DND-41 (cell line): ENCODE results near the gene HHIP.

ENCODE experiments used
- ATAC-seq: fragments of 200-7000 bp; cut with Tn5 transposase; 3 replicates; pipeline ENCODE4 v1.9.1; 2021; ENCODE audit warnings: low read depth; ENCODE audit not compliant: insufficient read depth
- DNase-seq: peaks from one replicate; pipeline ENCODE4 v3.0.0-alpha.2; 2020
- H2AFZ ChIP-seq: 2 replicates; pipeline ENCODE4 v1.6.0; 2012; ENCODE audit warnings: low read depth, low read length
- H3K27ac ChIP-seq: 2 replicates; pipeline ENCODE4 v1.5.1; 2012; ENCODE audit warnings: low read length, inconsistent platforms
- H3K27me3 ChIP-seq: fragments of 200-600 bp; sonication (generic); 2 replicates; pipeline ENCODE4 v1.6.0; 2012; ENCODE audit warnings: low read length, mild to moderate bottlenecking, inconsistent platforms; ENCODE audit not compliant: insufficient read depth, poor library complexity
- H3K36me3 ChIP-seq: 2 replicates; pipeline ENCODE4 v1.5.1; 2012; ENCODE audit warnings: low read length, inconsistent platforms; ENCODE audit not compliant: insufficient read depth
- H3K4me1 ChIP-seq: 2 replicates; pipeline ENCODE4 v1.5.1; 2012; ENCODE audit warnings: mild to moderate bottlenecking, low read length; ENCODE audit not compliant: insufficient read depth
- H3K4me2 ChIP-seq: 2 replicates; pipeline ENCODE4 v1.6.0; 2012; ENCODE audit warnings: mild to moderate bottlenecking, moderate library complexity, low read length, inconsistent platforms; ENCODE audit not compliant: insufficient read depth
- H3K4me3 ChIP-seq, 2 experiments: fragments of 200-600 bp in 1 of 2; shearing (Covaris generic) in 1 of 2; 2 replicates each; pipeline ENCODE4 v1.5.1; 2012 to 2016; ENCODE audit warnings: inconsistent platforms in 2 of 2, low read length in 2 of 2, mild to moderate bottlenecking in 2 of 2, low read depth in 1 of 2, moderate library complexity in 1 of 2
- H3K79me2 ChIP-seq: 2 replicates; pipeline ENCODE4 v1.6.0; 2012; ENCODE audit warnings: low read length, inconsistent platforms; ENCODE audit not compliant: insufficient read depth
- H3K9ac ChIP-seq: 2 replicates; pipeline ENCODE4 v1.6.0; 2012; ENCODE audit warnings: low read depth, mild to moderate bottlenecking, inconsistent platforms, low read length, moderate library complexity
- H3K9me3 ChIP-seq: 2 replicates; pipeline ENCODE4 v1.5.1; 2012; ENCODE audit warnings: low read length, moderate library complexity, mild to moderate bottlenecking, inconsistent platforms; ENCODE audit not compliant: insufficient read depth, severe bottlenecking
- H4K20me1 ChIP-seq: 2 replicates; pipeline ENCODE4 v1.6.0; 2012; ENCODE audit warnings: low read length; ENCODE audit not compliant: insufficient read depth
- CTCF ChIP-seq: IDR thresholded peaks from 2 replicates; pipeline ENCODE4 v1.5.1; 2012; ENCODE audit warnings: borderline replicate concordance, low read length, moderate library complexity, mild to moderate bottlenecking; ENCODE audit not compliant: poor library complexity, severe bottlenecking; ENCODE audit errors: extremely low read depth
- EZH2 ChIP-seq: IDR thresholded peaks from 3 replicates; pipeline ENCODE4 v1.6.1; 2012; ENCODE audit warnings: borderline replicate concordance, low read depth, mild to moderate bottlenecking, moderate library complexity, low read length, inconsistent platforms; ENCODE audit not compliant: severe bottlenecking

HHIP gene

DNA sequence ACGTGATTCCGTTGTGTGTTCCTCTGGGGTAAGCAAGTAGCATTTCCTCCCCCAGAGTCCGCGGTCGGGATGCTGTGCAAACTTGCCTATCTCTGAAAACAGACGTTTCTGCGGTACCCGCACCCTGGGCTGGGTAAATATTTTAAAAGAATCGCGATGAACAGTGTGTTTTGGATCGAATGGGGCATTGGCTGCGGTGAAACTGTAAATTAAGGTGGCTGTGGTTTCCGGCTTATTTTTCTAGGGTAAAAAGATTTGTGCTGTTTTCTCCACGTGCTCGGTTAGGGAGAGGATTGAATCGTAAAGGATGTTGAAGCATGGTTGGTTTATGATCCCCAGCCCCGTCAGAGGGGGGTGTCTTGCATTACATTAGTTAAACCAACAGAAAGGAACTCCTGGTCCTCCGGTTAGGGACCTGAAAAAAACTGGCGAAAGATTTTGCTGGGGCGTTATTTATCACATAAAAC is 1.2 kb downstream of the HHIP start:
- Histone ChIP-seq H3K27me3 (no peaks in the 10 kb centered on the region), H3K79me2 (peaks cover 73% of the 10 kb centered on the region), H3K27ac (peak overlapping the region; percentile 90), H3K4me3 (peak overlapping the region; percentile 40 to 78; a peak in 3 of 4 replicates), H3K4me2 (peak overlapping the region; percentile 70), H3K9me3 (no peaks in the 10 kb centered on the region), H3K9ac (peak overlapping the region; percentile 74), H4K20me1 (no peaks in the 10 kb centered on the region; the same call in 1 of the 2 replicates), H3K4me1 (peaks cover 54% of the 10 kb centered on the region), H2AFZ (peak overlapping the region; percentile 84), H3K36me3 (peaks cover 11% of the 10 kb centered on the region)
- peak; percentile 73 for ATAC-seq
- TF ChIP-seq CTCF (peak; percentile 63), EZH2 (no peak)
- peak; percentile 89 for DNase-seq

- Histone ChIP-seq H3K4me3 (peak overlapping the region; percentile 40 to 78; a peak in 3 of 4 replicates), H3K4me1 (peaks cover 59% of the 10 kb centered on the region), H3K9me3 (no peaks in the 10 kb centered on the region), H3K79me2 (peaks cover 78% of the 10 kb centered on the region), H3K9ac (peak overlapping the region; percentile 74), H4K20me1 (no peaks in the 10 kb centered on the region; the same call in 1 of the 2 replicates), H2AFZ (peak overlapping the region; percentile 84), H3K36me3 (peaks cover 11% of the 10 kb centered on the region), H3K27ac (peak overlapping the region; percentile 90), H3K27me3 (no peaks in the 10 kb centered on the region), H3K4me2 (peak overlapping the region; percentile 70)
- no peak for DNase-seq
- no peak for TF ChIP-seq EZH2
- no peak for ATAC-seq
Observed at GRCh38 chr4:144647590-144647989, 1.6 kb downstream of the HHIP start.

- no peak for ATAC-seq
- no peak for TF ChIP-seq EZH2
- no peak for TF ChIP-seq CTCF
- Histone ChIP-seq H3K4me1 (peaks cover 60% of the 10 kb centered on the region), H3K27me3 (no peaks in the 10 kb centered on the region), H3K79me2 (peaks cover 82% of the 10 kb centered on the region), H2AFZ (peak overlapping the region; percentile 84; the same call in 1 of the 2 replicates), H3K4me2 (peak overlapping the region; percentile 70), H3K36me3 (peaks cover 11% of the 10 kb centered on the region), H3K4me3 (peak overlapping the region; percentile 40 to 78; a peak in 3 of 4 replicates), H4K20me1 (no peaks in the 10 kb centered on the region; the same call in 1 of the 2 replicates), H3K9ac (peak overlapping the region; percentile 74), H3K27ac (peak overlapping the region; percentile 90), H3K9me3 (no peaks in the 10 kb centered on the region)
- no peak for DNase-seq
Observed at GRCh38 chr4:144648042-144648441, 2.1 kb downstream of the HHIP start.

DNA sequence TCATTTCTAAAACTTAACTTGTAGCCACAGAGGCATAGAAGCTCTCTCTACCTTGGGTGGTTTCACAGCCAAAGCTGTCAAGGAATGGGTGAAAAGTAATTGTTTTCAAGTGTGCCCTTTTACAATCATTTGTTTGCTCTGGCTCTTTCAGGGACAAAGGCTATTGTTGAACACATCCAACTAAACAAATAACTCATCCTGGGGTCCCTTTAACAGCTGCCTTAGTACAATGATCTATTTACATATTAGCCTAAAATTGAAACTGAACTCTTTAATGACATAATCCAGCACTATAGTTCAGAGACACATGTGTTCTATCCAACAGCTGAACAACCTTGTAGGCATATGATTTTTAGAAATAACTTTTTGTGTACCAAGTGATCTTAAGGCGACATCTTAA is 3.7 kb downstream of the HHIP start:
- no peaks in the 10 kb centered on the region for H3K9me3 ChIP-seq
- H3K79me2 ChIP-seq: peaks cover 90% of the 10 kb centered on the region
- H3K4me3 ChIP-seq: peak overlapping the region in 1 of 2 experiments; percentile 78; a peak in 2 of 4 replicates
- no peaks in the 10 kb centered on the region for H3K27me3 ChIP-seq
- TF ChIP-seq EZH2 (no peak), CTCF (no peak)
- no peaks in the 10 kb centered on the region; the same call in 1 of the 2 replicates for H4K20me1 ChIP-seq
- H2AFZ ChIP-seq: peak overlapping the region; percentile 64
- peak overlapping the region; percentile 90 for H3K27ac ChIP-seq
- peaks cover 13% of the 10 kb centered on the region; the same call in 1 of the 2 replicates for H3K36me3 ChIP-seq
- DNase-seq (no peak), ATAC-seq (no peak)
- H3K4me2 ChIP-seq: peak overlapping the region; percentile 70
- H3K9ac ChIP-seq: peak overlapping the region; percentile 74
- peaks cover 58% of the 10 kb centered on the region for H3K4me1 ChIP-seq
